H7 (cell line): ENCODE data around the gene MPHOSPH8. TPM values are rescaled to one million over a fixed set of nuclear protein-coding genes. Genes with fewer than 3 reads are reported as not detected.
"Not testable (repeated sequence)": the region's sequence is repeated elsewhere in the genome, so short reads cannot be mapped to it uniquely, and the experiment has no call there.

Experiments
- DNase-seq: peaks from one replicate; pipeline ENCODE4 v3.0.0; 2012
- H3K27me3 ChIP-seq: 2 replicates; pipeline ENCODE4 v1.6.0; 2011; ENCODE audit warnings: mild to moderate bottlenecking, low read length; ENCODE audit not compliant: control insufficient read depth, insufficient read depth
- H3K36me3 ChIP-seq: replicated peaks from 2 replicates; pipeline ENCODE4 v1.5.1; 2011; ENCODE audit warnings: low read length; ENCODE audit not compliant: control insufficient read depth, insufficient read depth
- H3K4me3 ChIP-seq: 2 replicates; pipeline ENCODE4 v1.5.1; 2011; ENCODE audit warnings: low read depth, mild to moderate bottlenecking, control low read depth, low read length, moderate library complexity; ENCODE audit not compliant: insufficient read depth
- total RNA-seq: library from RNA; depleted of rRNA; stranded (reverse); fragments of >200 nt; shearing (Covaris generic); gene quantifications from 2 replicates; pipeline ENCODE4 v1.2.3, GENCODE V29; 2014

The MPHOSPH8 gene
- total RNA-seq, 1 experiment from 2014 or later = 6.0 TPM

DNA sequence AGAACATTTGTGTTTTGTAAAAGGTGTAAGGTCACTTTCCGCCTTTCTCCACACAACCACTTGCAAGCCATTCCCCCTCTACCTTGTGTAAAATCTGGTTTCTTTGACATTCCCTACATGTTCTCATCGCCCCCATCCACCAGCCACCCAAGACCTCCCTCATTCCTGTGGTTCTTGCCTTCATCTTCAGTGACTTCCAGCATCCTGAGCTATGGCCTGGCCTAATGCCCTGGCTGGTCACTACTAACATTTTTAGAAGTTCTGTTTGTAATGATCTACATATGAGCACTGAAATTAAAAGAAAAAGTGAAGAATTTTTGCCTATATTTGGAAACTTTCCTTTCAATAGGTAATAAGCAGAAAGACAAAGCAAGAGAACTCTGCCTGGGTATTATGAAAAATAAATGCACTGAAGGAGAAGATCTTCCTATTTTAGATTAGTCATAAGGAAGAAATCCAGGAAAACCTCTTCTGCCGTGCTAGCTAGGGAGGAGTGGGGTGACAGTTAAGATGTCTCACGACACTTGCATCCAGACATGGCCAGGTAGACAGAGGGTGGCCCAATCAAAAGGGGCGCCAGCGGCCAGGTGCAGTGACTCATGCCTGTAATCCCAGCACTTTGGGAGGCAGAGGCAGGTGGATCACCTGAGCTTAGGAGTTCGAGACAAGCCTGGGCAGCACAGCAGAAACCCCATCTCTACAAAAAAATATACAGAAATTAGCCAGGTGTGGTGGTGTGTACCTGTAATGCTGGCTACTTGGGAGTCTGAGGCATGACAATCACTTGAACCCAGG lies 28.1 kb upstream of the MPHOSPH8 start:
- Histone ChIP-seq H3K36me3 (no peaks in the 10 kb centered on the region), H3K4me3 (no peak overlapping the region), H3K27me3 (peaks cover 23% of the 10 kb centered on the region)
- DNase-seq = no peak

GRCh38 chr13:19606152-19606551 lies 27.3 kb upstream of the MPHOSPH8 start:
- Histone ChIP-seq H3K4me3 (no peak overlapping the region), H3K27me3 (peaks cover 21% of the 10 kb centered on the region), H3K36me3 (no peaks in the 10 kb centered on the region)
- DNase-seq = no peak

DNA sequence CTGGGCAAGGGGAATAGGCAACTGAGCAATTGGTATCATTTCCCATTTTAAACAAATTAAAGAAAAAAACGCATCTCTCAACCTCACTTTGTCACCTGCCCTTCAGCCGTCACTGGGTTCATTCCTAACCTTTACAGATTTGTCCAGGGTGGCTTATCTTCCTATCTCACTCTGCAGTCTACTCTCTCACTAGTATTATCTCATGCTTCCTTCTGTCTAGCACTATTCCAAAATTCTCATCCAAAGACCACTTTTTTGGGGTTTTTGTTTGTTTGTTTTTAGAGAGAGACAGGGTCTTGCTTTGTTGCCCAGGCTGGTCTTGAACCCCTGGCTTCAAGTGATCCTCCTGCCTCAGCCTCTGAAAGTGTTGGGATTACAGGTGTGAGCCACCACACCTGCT lies 26.7 kb upstream of the MPHOSPH8 start:
- Histone ChIP-seq H3K4me3 (no peak overlapping the region), H3K27me3 (peaks cover 16% of the 10 kb centered on the region), H3K36me3 (no peaks in the 10 kb centered on the region)
- DNase-seq = no peak

- no peaks in the 10 kb centered on the region for H3K36me3 ChIP-seq
- no peak overlapping the region for H3K4me3 ChIP-seq
- no peak for DNase-seq
- H3K27me3 ChIP-seq = peaks cover 8% of the 10 kb centered on the region
Observed at GRCh38 chr13:19607523-19608078, 25.9 kb upstream of the MPHOSPH8 start.

DNA sequence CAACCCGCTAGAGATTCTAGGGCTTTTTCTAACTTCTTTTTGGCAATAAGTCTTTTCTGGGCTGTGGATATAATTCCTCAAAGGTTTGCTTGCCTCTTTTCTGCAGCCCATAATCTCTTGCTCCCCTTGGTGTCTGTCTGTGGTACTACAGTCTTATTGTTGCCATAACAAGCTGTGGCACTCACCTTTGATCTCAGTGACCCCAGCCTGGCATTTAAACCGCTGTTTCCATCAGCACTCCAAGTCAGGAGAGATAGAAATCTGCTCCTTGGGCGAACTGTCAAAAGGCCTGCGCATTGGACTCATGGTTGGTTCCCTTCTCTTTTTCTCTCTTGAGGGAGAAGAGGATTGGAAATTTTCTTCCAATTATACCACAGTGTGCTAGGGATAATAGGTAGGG lies 14.5 kb upstream of the MPHOSPH8 start:
- Histone ChIP-seq H3K4me3 (no peak overlapping the region), H3K27me3 (no peaks in the 10 kb centered on the region), H3K36me3 (no peaks in the 10 kb centered on the region)
- DNase-seq = peak; percentile 75

GRCh38 chr13:19622193-19622592 lies 11.3 kb upstream of the MPHOSPH8 start:
- no peak overlapping the region for H3K4me3 ChIP-seq
- no peaks in the 10 kb centered on the region for H3K36me3 ChIP-seq
- no peak for DNase-seq
- no peaks in the 10 kb centered on the region for H3K27me3 ChIP-seq

GRCh38 chr13:19624265-19624664 lies 9.2 kb upstream of the MPHOSPH8 start:
- Histone ChIP-seq H3K27me3 (no peaks in the 10 kb centered on the region), H3K4me3 (no peak overlapping the region), H3K36me3 (no peaks in the 10 kb centered on the region)
- no peak for DNase-seq

DNA sequence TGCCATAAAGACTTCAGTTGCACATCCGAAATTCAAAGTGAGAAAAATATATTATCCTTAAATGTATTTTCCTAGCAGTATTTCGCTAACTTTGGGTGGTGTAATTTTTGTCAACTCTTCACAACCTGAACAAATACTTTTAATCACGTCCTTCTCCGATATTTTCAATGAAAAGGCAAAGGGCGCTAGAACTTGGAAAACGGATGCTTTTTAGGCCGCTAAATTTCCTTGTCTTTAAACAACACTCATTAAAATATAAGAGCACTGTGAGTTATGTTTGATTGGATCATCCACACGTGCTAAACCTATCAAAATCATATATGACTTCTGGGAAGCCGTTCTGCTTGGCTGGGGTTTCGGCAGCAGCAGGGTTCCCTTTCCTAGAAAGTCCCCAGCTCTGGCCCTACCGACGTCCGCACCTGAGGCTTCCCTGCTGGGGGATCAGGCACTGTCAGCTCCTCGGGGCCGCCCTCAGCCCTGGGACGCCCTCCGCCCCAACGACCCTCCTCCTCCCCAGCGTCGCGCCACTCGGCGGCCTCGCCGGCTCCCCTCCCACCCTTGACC lies 462 bp upstream of the MPHOSPH8 start:
- H3K4me3 ChIP-seq = peak overlapping the region; percentile 52
- H3K27me3 ChIP-seq = no peaks in the 10 kb centered on the region
- no peaks in the 10 kb centered on the region for H3K36me3 ChIP-seq
- DNase-seq = no peak

DNA sequence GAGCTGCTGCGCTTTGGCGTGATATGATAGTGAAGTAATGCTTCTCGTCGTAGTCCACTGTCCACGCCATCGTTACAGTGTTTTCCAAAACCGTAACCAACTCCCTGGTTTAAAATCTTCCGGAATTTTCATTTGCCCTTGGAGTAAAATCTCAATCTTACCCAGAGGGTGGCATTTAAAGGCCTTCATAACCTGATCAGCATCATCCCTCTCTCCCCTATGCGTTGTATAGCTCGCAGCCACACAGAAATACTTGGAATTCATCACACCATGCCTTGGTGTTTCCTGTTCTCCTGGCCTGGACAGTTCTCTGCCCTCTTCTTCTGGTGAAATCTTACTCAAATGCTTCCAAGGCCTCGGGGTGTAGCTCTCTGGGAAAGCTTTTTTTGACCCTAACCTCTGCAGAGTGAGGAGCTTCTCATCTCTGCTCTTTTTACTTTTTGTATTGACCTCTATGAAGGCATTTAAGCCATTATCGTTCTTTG lies 839 bp downstream of the MPHOSPH8 start:
- no peaks in the 10 kb centered on the region for H3K36me3 ChIP-seq
- no peak for DNase-seq
- peak overlapping the region; percentile 84 for H3K4me3 ChIP-seq
- no peaks in the 10 kb centered on the region for H3K27me3 ChIP-seq

DNA sequence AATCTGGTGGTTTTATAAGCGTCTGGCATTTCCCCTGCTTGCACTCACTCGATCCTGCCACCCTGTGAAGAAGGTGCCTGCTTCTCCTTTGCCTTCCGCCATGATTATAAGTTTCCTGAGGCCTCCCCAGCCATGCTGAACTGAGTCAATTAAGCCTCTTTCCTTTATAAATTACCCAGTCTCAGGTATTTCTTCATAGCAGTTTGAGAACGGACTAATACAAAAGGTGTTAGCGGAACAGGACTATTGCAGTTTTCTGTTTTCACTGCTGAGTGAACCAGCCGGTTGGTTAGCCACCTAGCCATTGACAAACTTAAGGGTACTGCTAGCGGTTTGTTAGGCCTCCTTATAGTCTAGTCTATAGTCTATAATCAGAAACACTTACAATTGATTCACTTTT lies 2.5 kb downstream of the MPHOSPH8 start:
- not testable (repeated sequence) for H3K4me3 ChIP-seq, H3K36me3 ChIP-seq, H3K27me3 ChIP-seq, DNase-seq

GRCh38 chr13:19643652-19644051 lies 10.2 kb downstream of the MPHOSPH8 start:
- DNase-seq = no peak
- Histone ChIP-seq H3K27me3 (no peaks in the 10 kb centered on the region), H3K36me3 (peaks cover 1% of the 10 kb centered on the region), H3K4me3 (no peak overlapping the region)

DNA sequence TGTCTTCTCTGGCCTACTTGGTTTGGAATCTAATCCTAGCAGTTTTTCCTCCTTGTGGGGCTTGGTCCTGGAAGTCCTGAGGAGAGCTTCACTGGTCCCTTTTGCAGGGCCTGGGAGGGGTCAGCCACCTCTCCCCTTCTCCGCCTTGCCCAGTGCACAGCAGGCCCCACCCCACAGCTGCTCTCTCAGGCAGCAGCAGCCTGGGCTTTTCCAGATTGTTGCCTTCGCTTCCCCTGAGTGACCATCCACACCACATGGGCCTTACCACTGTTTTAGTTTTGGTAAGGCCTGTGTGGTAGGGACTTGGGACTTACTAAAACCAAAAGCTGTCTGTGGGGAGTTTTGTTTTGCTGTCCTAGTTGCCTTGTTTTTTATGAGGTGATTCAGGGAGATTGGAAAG lies 11.5 kb downstream of the MPHOSPH8 start:
- no peak overlapping the region for H3K4me3 ChIP-seq
- H3K27me3 ChIP-seq = no peaks in the 10 kb centered on the region
- DNase-seq = no peak
- peaks cover 1% of the 10 kb centered on the region for H3K36me3 ChIP-seq

GRCh38 chr13:19646063-19646462 lies 12.6 kb downstream of the MPHOSPH8 start:
- no peak for DNase-seq
- H3K27me3 ChIP-seq = no peaks in the 10 kb centered on the region
- peaks cover 1% of the 10 kb centered on the region for H3K36me3 ChIP-seq
- no peak overlapping the region for H3K4me3 ChIP-seq

GRCh38 chr13:19650742-19651141 lies 17.3 kb downstream of the MPHOSPH8 start:
- DNase-seq = no peak
- Histone ChIP-seq H3K27me3 (no peaks in the 10 kb centered on the region), H3K4me3 (no peak overlapping the region)

More at GRCh38 chr13:19650742-19651141, 17.3 kb downstream of the MPHOSPH8 start:
- no peaks in the 10 kb centered on the region for H3K36me3 ChIP-seq
